Parathyroid adenoma (tissue), 2 donors: ENCODE results near the gene LRP2BP.

Source experiments
- H2AFZ ChIP-seq: fragments of 300-600 bp; sonication (generic); one replicate; pipeline ENCODE4 v1.7.0; 2017; ENCODE audit warnings: antibody characterized with exemption, mild to moderate bottlenecking
- H3K27ac ChIP-seq: fragments of 300-600 bp; sonication (generic); one replicate; pipeline ENCODE4 v1.7.0; 2017
- H3K27me3 ChIP-seq: fragments of 300-600 bp; sonication (generic); one replicate; pipeline ENCODE4 v1.7.0; 2017; ENCODE audit warnings: low read length; ENCODE audit not compliant: control insufficient read depth, insufficient read depth
- H3K36me3 ChIP-seq: fragments of 300-600 bp; sonication (generic); one replicate; pipeline ENCODE4 v1.7.0; 2017; ENCODE audit warnings: low read length; ENCODE audit not compliant: control insufficient read depth, insufficient read depth
- H3K4me1 ChIP-seq: fragments of 300-600 bp; sonication (generic); one replicate; pipeline ENCODE4 v1.7.0; 2017; ENCODE audit warnings: control low read depth
- H3K4me2 ChIP-seq: fragments of 300-600 bp; sonication (generic); one replicate; pipeline ENCODE4 v1.7.0; 2017; ENCODE audit warnings: low read length
- H3K4me3 ChIP-seq: fragments of 300-600 bp; sonication (generic); one replicate; pipeline ENCODE4 v1.7.0; 2017; ENCODE audit warnings: low read depth, low read length
- H3K79me2 ChIP-seq: fragments of 300-600 bp; sonication (generic); one replicate; pipeline ENCODE4 v1.7.0; 2017; ENCODE audit warnings: control low read depth
- H3K9ac ChIP-seq: fragments of 300-600 bp; sonication (generic); one replicate; pipeline ENCODE4 v1.7.0; 2017; ENCODE audit warnings: mild to moderate bottlenecking
- H3K9me3 ChIP-seq: fragments of 300-600 bp; sonication (generic); one replicate; pipeline ENCODE4 v1.7.0; 2017; ENCODE audit warnings: low read length; ENCODE audit not compliant: control insufficient read depth
- CTCF ChIP-seq: fragments of 300-600 bp; sonication (generic); IDR thresholded peaks from one replicate; pipeline ENCODE4 v1.7.0; 2017; ENCODE audit warnings: antibody characterized with exemption, mild to moderate bottlenecking
- donor health status: primary hyperparathyroidism.

The LRP2BP gene

GRCh38 chr4:185405296-185405999 is 9.7 kb upstream of the LRP2BP start:
- no peak for TF ChIP-seq CTCF
- H3K36me3 ChIP-seq: no peaks in the 10 kb centered on the region

GRCh38 chr4:185404031-185404430 is 8.3 kb upstream of the LRP2BP start:
- TF ChIP-seq CTCF: no peak
- Histone ChIP-seq H3K9ac (no peak overlapping the region), H3K27me3 (no peaks in the 10 kb centered on the region), H3K4me2 (no peak overlapping the region), H3K9me3 (no peaks in the 10 kb centered on the region), H3K27ac (no peak overlapping the region), H3K36me3 (no peaks in the 10 kb centered on the region), H2AFZ (no peak overlapping the region), H3K4me1 (no peaks in the 10 kb centered on the region), H3K79me2 (no peaks in the 10 kb centered on the region), H3K4me3 (no peak overlapping the region)

More at GRCh38 chr4:185405296-185405999, 9.7 kb upstream of the LRP2BP start:
- H3K4me3 ChIP-seq: no peak overlapping the region
- no peak overlapping the region for H3K27ac ChIP-seq
- H3K79me2 ChIP-seq: no peaks in the 10 kb centered on the region
- no peaks in the 10 kb centered on the region for H3K27me3 ChIP-seq
- H3K4me2 ChIP-seq: no peak overlapping the region
- no peaks in the 10 kb centered on the region for H3K9me3 ChIP-seq
- no peak overlapping the region for H3K9ac ChIP-seq
- H2AFZ ChIP-seq: no peak overlapping the region
- no peaks in the 10 kb centered on the region for H3K4me1 ChIP-seq

GRCh38 chr4:185399466-185399865 is 3.7 kb upstream of the LRP2BP start:
- no peaks in the 10 kb centered on the region for H3K79me2 ChIP-seq
- no peaks in the 10 kb centered on the region for H3K4me1 ChIP-seq
- H3K4me2 ChIP-seq: no peak overlapping the region
- no peak overlapping the region for H3K4me3 ChIP-seq
- TF ChIP-seq CTCF: no peak
- H3K27me3 ChIP-seq: no peaks in the 10 kb centered on the region
- no peaks in the 10 kb centered on the region for H3K9me3 ChIP-seq
- H3K36me3 ChIP-seq: no peaks in the 10 kb centered on the region
- no peak overlapping the region for H3K9ac ChIP-seq
- H2AFZ ChIP-seq: no peak overlapping the region
- H3K27ac ChIP-seq: no peak overlapping the region

- H3K36me3 ChIP-seq: no peaks in the 10 kb centered on the region
- no peaks in the 10 kb centered on the region for H3K79me2 ChIP-seq
- no peak overlapping the region for H3K27ac ChIP-seq
- no peak overlapping the region for H3K4me2 ChIP-seq
- H3K9me3 ChIP-seq: no peaks in the 10 kb centered on the region
- H3K27me3 ChIP-seq: no peaks in the 10 kb centered on the region
- no peak overlapping the region for H3K9ac ChIP-seq
- TF ChIP-seq CTCF: no peak
- no peak overlapping the region for H3K4me3 ChIP-seq
- H3K4me1 ChIP-seq: no peaks in the 10 kb centered on the region
- H2AFZ ChIP-seq: no peak overlapping the region
These were observed 2.9 kb upstream of the LRP2BP start for GRCh38 chr4:185398618-185399017.
